A549 (cell line): ENCODE data around the gene WRNIP1.

Experiments used
- MYC ChIP-seq: IDR thresholded peaks from 2 replicates; pipeline ENCODE4 v1.6.1; 2012; ENCODE audit warnings: mild to moderate bottlenecking, inconsistent platforms, low read length, improper control_type of control experiment, borderline replicate concordance
- TF ChIP-seq, protein P1 (sequence below): fragments of >200 bp; sonication (Bioruptor Twin); formaldehyde crosslinking; IDR thresholded peaks from 3 replicates; pipeline ENCODE4 v1.5.1; 2016
- TF ChIP-seq, protein P2 (sequence below): fragments of 200-600 bp; sonication (generic); IDR thresholded peaks from 2 replicates; pipeline ENCODE4 v1.6.1; 2016; ENCODE audit warnings: antibody characterized with exemption, mild to moderate bottlenecking, moderate library complexity

DNA sequence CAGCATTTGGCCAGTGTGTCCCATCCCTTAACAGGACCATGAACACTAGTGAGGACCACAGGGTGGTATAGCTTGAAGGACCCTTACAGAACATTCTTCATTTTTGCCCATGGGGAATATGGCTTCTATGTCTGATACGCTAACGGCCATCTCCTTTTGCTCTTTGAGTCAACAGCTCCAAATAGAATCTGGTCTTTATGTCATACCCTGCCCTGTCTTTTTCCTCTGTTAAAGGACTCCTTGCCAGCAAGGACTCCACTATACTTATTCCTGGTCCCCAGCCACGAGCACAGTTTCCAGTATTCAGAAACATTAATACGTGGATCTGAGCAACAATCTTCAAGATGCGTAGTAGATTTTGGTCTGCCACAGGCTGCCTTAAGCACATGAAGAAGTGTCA is 53.9 kb downstream of the WRNIP1 start:
- TF ChIP-seq, protein P1, sequence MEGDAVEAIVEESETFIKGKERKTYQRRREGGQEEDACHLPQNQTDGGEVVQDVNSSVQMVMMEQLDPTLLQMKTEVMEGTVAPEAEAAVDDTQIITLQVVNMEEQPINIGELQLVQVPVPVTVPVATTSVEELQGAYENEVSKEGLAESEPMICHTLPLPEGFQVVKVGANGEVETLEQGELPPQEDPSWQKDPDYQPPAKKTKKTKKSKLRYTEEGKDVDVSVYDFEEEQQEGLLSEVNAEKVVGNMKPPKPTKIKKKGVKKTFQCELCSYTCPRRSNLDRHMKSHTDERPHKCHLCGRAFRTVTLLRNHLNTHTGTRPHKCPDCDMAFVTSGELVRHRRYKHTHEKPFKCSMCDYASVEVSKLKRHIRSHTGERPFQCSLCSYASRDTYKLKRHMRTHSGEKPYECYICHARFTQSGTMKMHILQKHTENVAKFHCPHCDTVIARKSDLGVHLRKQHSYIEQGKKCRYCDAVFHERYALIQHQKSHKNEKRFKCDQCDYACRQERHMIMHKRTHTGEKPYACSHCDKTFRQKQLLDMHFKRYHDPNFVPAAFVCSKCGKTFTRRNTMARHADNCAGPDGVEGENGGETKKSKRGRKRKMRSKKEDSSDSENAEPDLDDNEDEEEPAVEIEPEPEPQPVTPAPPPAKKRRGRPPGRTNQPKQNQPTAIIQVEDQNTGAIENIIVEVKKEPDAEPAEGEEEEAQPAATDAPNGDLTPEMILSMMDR, result no peak
- no peak for TF ChIP-seq MYC
- TF ChIP-seq, protein P2, sequence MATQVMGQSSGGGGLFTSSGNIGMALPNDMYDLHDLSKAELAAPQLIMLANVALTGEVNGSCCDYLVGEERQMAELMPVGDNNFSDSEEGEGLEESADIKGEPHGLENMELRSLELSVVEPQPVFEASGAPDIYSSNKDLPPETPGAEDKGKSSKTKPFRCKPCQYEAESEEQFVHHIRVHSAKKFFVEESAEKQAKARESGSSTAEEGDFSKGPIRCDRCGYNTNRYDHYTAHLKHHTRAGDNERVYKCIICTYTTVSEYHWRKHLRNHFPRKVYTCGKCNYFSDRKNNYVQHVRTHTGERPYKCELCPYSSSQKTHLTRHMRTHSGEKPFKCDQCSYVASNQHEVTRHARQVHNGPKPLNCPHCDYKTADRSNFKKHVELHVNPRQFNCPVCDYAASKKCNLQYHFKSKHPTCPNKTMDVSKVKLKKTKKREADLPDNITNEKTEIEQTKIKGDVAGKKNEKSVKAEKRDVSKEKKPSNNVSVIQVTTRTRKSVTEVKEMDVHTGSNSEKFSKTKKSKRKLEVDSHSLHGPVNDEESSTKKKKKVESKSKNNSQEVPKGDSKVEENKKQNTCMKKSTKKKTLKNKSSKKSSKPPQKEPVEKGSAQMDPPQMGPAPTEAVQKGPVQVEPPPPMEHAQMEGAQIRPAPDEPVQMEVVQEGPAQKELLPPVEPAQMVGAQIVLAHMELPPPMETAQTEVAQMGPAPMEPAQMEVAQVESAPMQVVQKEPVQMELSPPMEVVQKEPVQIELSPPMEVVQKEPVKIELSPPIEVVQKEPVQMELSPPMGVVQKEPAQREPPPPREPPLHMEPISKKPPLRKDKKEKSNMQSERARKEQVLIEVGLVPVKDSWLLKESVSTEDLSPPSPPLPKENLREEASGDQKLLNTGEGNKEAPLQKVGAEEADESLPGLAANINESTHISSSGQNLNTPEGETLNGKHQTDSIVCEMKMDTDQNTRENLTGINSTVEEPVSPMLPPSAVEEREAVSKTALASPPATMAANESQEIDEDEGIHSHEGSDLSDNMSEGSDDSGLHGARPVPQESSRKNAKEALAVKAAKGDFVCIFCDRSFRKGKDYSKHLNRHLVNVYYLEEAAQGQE, result no peak
